H1 (cell line): ENCODE data around the gene UVRAG. TPM values are rescaled to one million over a fixed set of nuclear protein-coding genes. Genes with fewer than 3 reads are reported as not detected.

ENCODE experiments used
- CTCF ChIA-PET: fragments of 300-600 bp; sonication (Branson Sonifier 250); formaldehyde crosslinking; loops from one replicate; lab custom pipeline; 2021; ENCODE audit not compliant: partially characterized antibody; lab: Charles Lee
- POLR2A ChIA-PET: fragments of 300-600 bp; sonication (Branson Sonifier 250); formaldehyde crosslinking; loops from one replicate; lab custom pipeline; 2021; ENCODE audit warnings: inconsistent platforms; ENCODE audit not compliant: partially characterized antibody; lab: Charles Lee
- DNase-seq, 2 experiments: peaks; one replicate each; pipeline versions ENCODE4 v3.0.0 to v3.0.0-alpha.2; 2010 to 2022; ENCODE audit warnings: low spot score in 2 of 2, low read depth in 1 of 2, mixed read lengths in 1 of 2
- FAIRE-seq: peaks from 2 replicates; lab custom pipeline; 2011; peaks lifted over from hg19 to GRCh38; lab: Jason Lieb, UNC
- H2AFZ ChIP-seq: 2 replicates; pipeline ENCODE4 v1.8.1; 2012; ENCODE audit warnings: low read length, inconsistent platforms
- H2AK5ac ChIP-seq: 2 replicates; pipeline ENCODE4 v1.6.1; 2013; ENCODE audit warnings: low read depth, low read length
- H2BK120ac ChIP-seq: replicated peaks from 2 replicates; pipeline ENCODE3; 2013; ENCODE audit warnings: low read depth, low read length, inconsistent platforms
- H2BK12ac ChIP-seq: 2 replicates; pipeline ENCODE4 v1.6.1; 2013; ENCODE audit warnings: low read depth, low read length
- H2BK15ac ChIP-seq: 2 replicates; pipeline ENCODE4 v1.6.1; 2013; ENCODE audit warnings: low read length
- H2BK20ac ChIP-seq: 2 replicates; pipeline ENCODE4 v1.6.1; 2013; ENCODE audit warnings: low read length
- H2BK5ac ChIP-seq: 2 replicates; pipeline ENCODE4 v1.6.1; 2013; ENCODE audit warnings: low read depth, low read length
- H3K14ac ChIP-seq: 2 replicates; pipeline ENCODE4 v1.6.1; 2013; ENCODE audit warnings: inconsistent platforms; ENCODE audit not compliant: insufficient read length
- H3K18ac ChIP-seq: 2 replicates; pipeline ENCODE4 v1.6.1; 2013; ENCODE audit warnings: low read length; ENCODE audit errors: extremely low read depth
- H3K23ac ChIP-seq: 2 replicates; pipeline ENCODE4 v1.6.1; 2013; ENCODE audit warnings: inconsistent platforms; ENCODE audit not compliant: insufficient read length
- H3K23me2 ChIP-seq: 2 replicates; pipeline ENCODE4 v1.6.1; 2013; ENCODE audit warnings: low read depth, low read length
- H3K27ac ChIP-seq: 2 replicates; pipeline ENCODE4 v1.6.1; 2011; ENCODE audit warnings: low read depth, low read length, inconsistent platforms
- H3K27me3 ChIP-seq, 4 experiments: replicated peaks in 1 of 4; 1 replicate in 1 of 4; 2 replicates in 3 of 4; pipeline versions ENCODE4 v1.6.1 to v1.8.1; 2011 to 2013; ENCODE audit warnings: low read length in 3 of 4, mild to moderate bottlenecking in 3 of 4, inconsistent platforms in 2 of 4, mixed read lengths in 2 of 4, moderate library complexity in 1 of 4; ENCODE audit not compliant: control insufficient read depth in 3 of 4, insufficient read depth in 3 of 4; ENCODE audit errors: extremely low read depth in 1 of 4
- H3K36me3 ChIP-seq, 4 experiments: 2 replicates each; pipeline versions ENCODE4 v1.6.1 to v1.8.1; 2011 to 2013; ENCODE audit warnings: mild to moderate bottlenecking in 4 of 4, low read length in 3 of 4, moderate library complexity in 2 of 4, control low read depth in 1 of 4, inconsistent platforms in 1 of 4; ENCODE audit not compliant: insufficient read depth in 4 of 4, control insufficient read depth in 2 of 4
- H3K4ac ChIP-seq: replicated peaks from 2 replicates; pipeline ENCODE3; 2013; ENCODE audit warnings: low read length, low read depth, mixed read lengths, inconsistent platforms; ENCODE audit not compliant: insufficient read length
- H3K4me1 ChIP-seq, 4 experiments: replicated peaks in 1 of 4; 1 replicate in 1 of 4; 2 replicates in 3 of 4; pipeline versions ENCODE4 v1.6.1 to v1.8.1; 2011 to 2013; ENCODE audit warnings: low read length in 3 of 4, inconsistent platforms in 2 of 4, mixed read lengths in 1 of 4; ENCODE audit not compliant: insufficient read depth in 4 of 4, control insufficient read depth in 3 of 4
- H3K4me2 ChIP-seq, 2 experiments: 2 replicates each; pipeline versions ENCODE4 v1.6.1 to v1.8.1; 2011 to 2013; ENCODE audit warnings: low read depth in 2 of 2, low read length in 2 of 2, control low read depth in 1 of 2, inconsistent platforms in 1 of 2, mild to moderate bottlenecking in 1 of 2; ENCODE audit not compliant: insufficient read depth in 1 of 2
- H3K4me3 ChIP-seq, 4 experiments: fragments of 200-600, 300-600 bp in 1 of 4; sonication (generic), shearing (Covaris generic), sonication (Bioruptor Twin) in 1 of 4; 2 replicates each; pipeline versions ENCODE4 v1.5.1 to v1.8.1; 2011 to 2016; ENCODE audit warnings: low read length in 4 of 4, low read depth in 3 of 4, control low read depth in 2 of 4, inconsistent platforms in 2 of 4, mild to moderate bottlenecking in 2 of 4, mixed read lengths in 1 of 4, moderate library complexity in 1 of 4; ENCODE audit not compliant: insufficient read depth in 2 of 4; ENCODE audit errors: extremely low read depth in 1 of 4
- H3K56ac ChIP-seq: replicated peaks from 2 replicates; pipeline ENCODE3; 2013; ENCODE audit warnings: low read depth, mild to moderate bottlenecking, mixed read lengths, low read length, inconsistent platforms; ENCODE audit not compliant: insufficient read length
- H3K79me1 ChIP-seq: 2 replicates; pipeline ENCODE4 v1.6.1; 2013; ENCODE audit warnings: low read depth, low read length, control low read depth
- H3K79me2 ChIP-seq, 2 experiments: 2 replicates each; pipeline versions ENCODE4 v1.6.1 to v1.8.1; 2012 to 2013; ENCODE audit warnings: low read length in 2 of 2, mild to moderate bottlenecking in 2 of 2, inconsistent platforms in 1 of 2; ENCODE audit not compliant: insufficient read depth in 2 of 2, control insufficient read depth in 1 of 2
- H3K9ac ChIP-seq, 4 experiments: replicated peaks in 1 of 4; 1 replicate in 1 of 4; 2 replicates in 3 of 4; pipeline versions ENCODE4 v1.6.1 to v1.8.1; 2011 to 2013; ENCODE audit warnings: low read depth in 3 of 4, low read length in 3 of 4, control low read depth in 2 of 4, mild to moderate bottlenecking in 2 of 4, moderate library complexity in 2 of 4, inconsistent platforms in 1 of 4; ENCODE audit errors: extremely low read depth in 1 of 4
- H3K9me3 ChIP-seq, 2 experiments: 2 replicates each; pipeline versions ENCODE4 v1.6.1 to v1.8.1; 2012 to 2013; ENCODE audit warnings: mild to moderate bottlenecking in 2 of 2, moderate library complexity in 2 of 2, control low read depth in 1 of 2, inconsistent platforms in 1 of 2, low read depth in 1 of 2, low read length in 1 of 2, mixed read lengths in 1 of 2; ENCODE audit not compliant: insufficient read depth in 2 of 2
- H4K20me1 ChIP-seq, 2 experiments: replicated peaks in 1 of 2; 2 replicates each; pipeline versions ENCODE3 to v1.8.1; 2011 to 2013; ENCODE audit warnings: inconsistent platforms in 2 of 2, low read length in 2 of 2, mild to moderate bottlenecking in 1 of 2; ENCODE audit not compliant: insufficient read depth in 2 of 2, control insufficient read depth in 1 of 2
- H4K5ac ChIP-seq: 2 replicates; pipeline ENCODE4 v1.6.1; 2013; ENCODE audit warnings: low read length, low read depth, mixed read lengths, inconsistent platforms; ENCODE audit not compliant: insufficient read length
- H4K8ac ChIP-seq: 2 replicates; pipeline ENCODE4 v1.8.0; 2013; ENCODE audit warnings: mild to moderate bottlenecking, moderate library complexity, low read length, inconsistent platforms; ENCODE audit not compliant: insufficient read depth; ENCODE audit errors: extremely low read depth
- H4K91ac ChIP-seq: replicated peaks from 2 replicates; pipeline ENCODE3; 2013; ENCODE audit warnings: low read length, mixed read lengths, inconsistent platforms; ENCODE audit not compliant: insufficient read length
- CTBP2 ChIP-seq: IDR thresholded peaks from 2 replicates; pipeline ENCODE4 v1.7.0; 2011; ENCODE audit warnings: borderline replicate concordance, mild to moderate bottlenecking, moderate library complexity, mixed read lengths, low read length; ENCODE audit not compliant: insufficient read depth, insufficient read length
- WGBS, 2 experiments: shearing (Covaris generic) in 1 of 2; methylation state at CpG; one replicate each; pipeline versions ENCODE4 v1.1.6 to v1.1.7; 2013 to 2015; ENCODE audit warnings: low lambda C conversion rate in 2 of 2, mixed read lengths in 2 of 2, inconsistent platforms in 1 of 2, low coverage in 1 of 2, missing lambda C conversion rate in 1 of 2; ENCODE audit not compliant: insufficient replicate concordance in 2 of 2, insufficient coverage in 1 of 2, insufficient read length in 1 of 2; ENCODE audit errors: extremely low coverage in 1 of 2, missing lambda C conversion rate in 1 of 2; 5-methylcytosine and 5-hydroxymethylcytosine counted together
- polyA plus RNA-seq, 7 experiments: library from polyadenylated mRNA; depleted of rRNA in 3 of 7; stranded (reverse) in 5 of 7; unstranded in 2 of 7; fragments of >200 nt in 5 of 7; fragments of 200-250 nt in 2 of 7; gene quantifications; 1 replicate in 5 of 7; 2 replicates in 1 of 7; 4 replicates in 1 of 7; pipeline versions ENCODE4 v1.2.1 to v1.2.3, GENCODE V29; 2011 to 2013; ENCODE audit warnings: missing spikeins in 2 of 7, mixed read lengths in 2 of 7
- total RNA-seq: library from RNA; stranded (reverse); fragmentation: NEBNext Ultra II Directional; extraction: Animal tissue kit (Norgen Biotek cat#: 25700); gene quantifications from 2 replicates; pipeline ENCODE4 v1.2.1, GENCODE V29; 2021

Gene UVRAG
- total and polyA plus RNA-seq, 2 of the 8 experiments (the other 6 are each of a cell fraction or from before 2014, with no cell fraction given) = 5.5 to 14.7 TPM

GRCh38 chr11:76123248-76123647, 308.2 kb downstream of the UVRAG start:
- ChIA-PET POLR2A (no interaction called here), CTCF (no interaction called here)
- no peak overlapping the region for H4K91ac ChIP-seq
- TF ChIP-seq CTBP2 = no peak
- H3K56ac ChIP-seq = no peak overlapping the region
- H3K9ac ChIP-seq = no peak overlapping the region
- H2AK5ac ChIP-seq = no peak overlapping the region
- no peak overlapping the region for H4K8ac ChIP-seq
- no peak for DNase-seq
- H3K23me2 ChIP-seq = no peaks in the 10 kb centered on the region
- peaks cover 0 to 5% of the 10 kb centered on the region in 2 experiments for H4K20me1 ChIP-seq
- H3K79me2 ChIP-seq = no peaks in the 10 kb centered on the region
- H3K27me3 ChIP-seq = no peaks in the 10 kb centered on the region
- H3K36me3 ChIP-seq = no peaks in the 10 kb centered on the region
- H2BK15ac ChIP-seq = no peak overlapping the region
- H3K27ac ChIP-seq = no peak overlapping the region
- no peaks in the 10 kb centered on the region for H3K79me1 ChIP-seq
- no peak overlapping the region for H3K14ac ChIP-seq
- H3K4me3 ChIP-seq = no peak overlapping the region
- H2BK12ac ChIP-seq = no peak overlapping the region
- no peak overlapping the region for H2BK20ac ChIP-seq
- H2BK120ac ChIP-seq = no peak overlapping the region
- H4K5ac ChIP-seq = no peak overlapping the region
- no peak for FAIRE-seq
- no peak overlapping the region for H3K23ac ChIP-seq
- no peaks in the 10 kb centered on the region for H3K9me3 ChIP-seq
- no peak overlapping the region for H2AFZ ChIP-seq
- no peak overlapping the region for H3K4ac ChIP-seq
- H3K18ac ChIP-seq = no peak overlapping the region
- H3K4me2 ChIP-seq = no peak overlapping the region
- H3K4me1 ChIP-seq = peaks cover 4 to 19% (median 8%) of the 10 kb centered on the region in 4 experiments; a peak in 6 of 7 replicates
- H2BK5ac ChIP-seq = no peak overlapping the region
- WGBS, 2 experiments = 77% methylated on average over 4 of the region's 4 CpGs; no CpG with 5 or more reads in 1 of the 2 experiments
